Measurements from ENCODE around the gene POMC.

- TF ChIP-seq CTCF (IDR thresholded peaks at IDR 0.05; ENCODE audit: low read depth, low read length) (no peak), EZH2phosphoT487 (IDR thresholded peaks at IDR 0.05; ENCODE audit: low read depth) (no peak)
These were observed 51.4 kb downstream of the POMC start for GRCh38 chr2:25116956-25117355.
